Mucosa of descending colon (tissue), 3 donors: ENCODE measurements around the gene KDM2A. TPM values are rescaled to one million over a fixed set of nuclear protein-coding genes. Genes with fewer than 3 reads are reported as not detected.
A peak's percentile ranks its signal among the peaks of the same experiment; 100 is the strongest.

Source experiments
- ATAC-seq: fragments of 200-7000 bp; cut with Tn5 transposase; one replicate; pipeline ENCODE4 v1.9.1; 2020; ENCODE audit warnings: mild to moderate bottlenecking, moderate library complexity
- DNase-seq, 3 donors: peaks; one replicate each; pipeline ENCODE4 v3.0.0-alpha.2; 2020
- H3K36me3 ChIP-seq: fragments of 200-600 bp; one replicate; pipeline ENCODE4 v1.8.0; 2021; ENCODE audit warnings: low read depth, mild to moderate bottlenecking
- H3K4me1 ChIP-seq: fragments of 200-600 bp; one replicate; pipeline ENCODE4 v1.8.0; 2021; ENCODE audit warnings: low read depth, mild to moderate bottlenecking
- H3K4me3 ChIP-seq: fragments of 200-600 bp; one replicate; pipeline ENCODE4 v1.8.0; 2021; ENCODE audit warnings: mild to moderate bottlenecking
- H3K9me3 ChIP-seq: fragments of 200-600 bp; one replicate; pipeline ENCODE4 v1.8.0; 2021; ENCODE audit warnings: mild to moderate bottlenecking
- intact Hi-C, 2 donors: fragments of 100-400 bp; cut with DNase I in 1 of 2; cut with micrococcal nuclease in 1 of 2; formaldehyde crosslinking; loops; one replicate each; pipeline versions ENCODE4 v1.11.0 to v1.11.1; 2022; cut with DNase I, micrococcal nuclease
- total RNA-seq, 3 donors: library from RNA; stranded (reverse); fragmentation: NEBNext Ultra II Directional in 2 of 3; extraction: Animal tissue kit (Norgen Biotek cat#: 25700) in 2 of 3; gene quantifications; one replicate each; pipeline versions ENCODE4 v1.2.1 to v1.2.4, GENCODE V29; 2021 to 2023
- TF ChIP-seq, protein P1 (sequence below): fragments of 200-600 bp; IDR thresholded peaks from one replicate; pipeline ENCODE4 v1.8.0; 2022; ENCODE audit warnings: antibody characterized with exemption, mild to moderate bottlenecking
- donor health status: DM: no; HTN: no; CAD: no; lungs with moderate emphysema.
- donor health status: DM: no; HTN: no; CAD: no.
- donor health status: DM: no; HTN: yes; CAD: no.

KDM2A gene
- total RNA-seq, 3 donors from 2014 or later = 67.2 to 84.6 (median 77.1) TPM

DNA sequence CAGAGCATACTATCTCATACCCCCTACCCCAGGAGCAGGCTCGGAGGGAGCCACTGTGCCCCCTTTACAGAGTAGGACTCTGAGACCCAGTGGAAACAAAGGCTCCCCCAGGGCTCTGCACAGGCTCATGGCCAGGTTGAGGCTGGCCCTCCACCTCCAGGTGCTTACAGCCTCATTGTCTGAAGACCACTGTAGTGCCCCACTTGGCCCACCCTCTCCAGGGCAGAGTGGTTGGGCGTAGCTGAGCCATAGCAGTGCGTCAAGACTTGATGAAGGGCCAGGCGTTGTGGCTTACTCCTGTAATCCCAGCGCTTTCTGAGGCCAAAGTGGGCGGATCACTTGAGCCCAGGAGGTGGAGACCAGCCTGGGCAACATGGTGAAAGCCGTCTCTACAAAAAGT is 171.7 kb downstream of the KDM2A start:
- Histone ChIP-seq H3K4me1 (peaks cover 22% of the 10 kb centered on the region), H3K9me3 (peaks cover 6% of the 10 kb centered on the region), H3K4me3 (no peak overlapping the region), H3K36me3 (peaks cover under 1% of the 10 kb centered on the region)
- intact Hi-C loops = no loop called here
- DNase-seq (peak; percentile 41 to 63 (median 42)), ATAC-seq (no peak)
- TF ChIP-seq, protein P1, sequence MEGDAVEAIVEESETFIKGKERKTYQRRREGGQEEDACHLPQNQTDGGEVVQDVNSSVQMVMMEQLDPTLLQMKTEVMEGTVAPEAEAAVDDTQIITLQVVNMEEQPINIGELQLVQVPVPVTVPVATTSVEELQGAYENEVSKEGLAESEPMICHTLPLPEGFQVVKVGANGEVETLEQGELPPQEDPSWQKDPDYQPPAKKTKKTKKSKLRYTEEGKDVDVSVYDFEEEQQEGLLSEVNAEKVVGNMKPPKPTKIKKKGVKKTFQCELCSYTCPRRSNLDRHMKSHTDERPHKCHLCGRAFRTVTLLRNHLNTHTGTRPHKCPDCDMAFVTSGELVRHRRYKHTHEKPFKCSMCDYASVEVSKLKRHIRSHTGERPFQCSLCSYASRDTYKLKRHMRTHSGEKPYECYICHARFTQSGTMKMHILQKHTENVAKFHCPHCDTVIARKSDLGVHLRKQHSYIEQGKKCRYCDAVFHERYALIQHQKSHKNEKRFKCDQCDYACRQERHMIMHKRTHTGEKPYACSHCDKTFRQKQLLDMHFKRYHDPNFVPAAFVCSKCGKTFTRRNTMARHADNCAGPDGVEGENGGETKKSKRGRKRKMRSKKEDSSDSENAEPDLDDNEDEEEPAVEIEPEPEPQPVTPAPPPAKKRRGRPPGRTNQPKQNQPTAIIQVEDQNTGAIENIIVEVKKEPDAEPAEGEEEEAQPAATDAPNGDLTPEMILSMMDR = no peak

GRCh38 chr11:67291481-67292381 is 172.7 kb downstream of the KDM2A start:
- Histone ChIP-seq H3K4me3 (no peak overlapping the region), H3K36me3 (no peaks in the 10 kb centered on the region), H3K4me1 (peaks cover 22% of the 10 kb centered on the region), H3K9me3 (peaks cover 9% of the 10 kb centered on the region)
- ATAC-seq (no peak), DNase-seq (peak in 2 of 3 donors; percentile 29 to 56)
- intact Hi-C loops = no loop called here
- TF ChIP-seq, protein P1 = no peak

DNA sequence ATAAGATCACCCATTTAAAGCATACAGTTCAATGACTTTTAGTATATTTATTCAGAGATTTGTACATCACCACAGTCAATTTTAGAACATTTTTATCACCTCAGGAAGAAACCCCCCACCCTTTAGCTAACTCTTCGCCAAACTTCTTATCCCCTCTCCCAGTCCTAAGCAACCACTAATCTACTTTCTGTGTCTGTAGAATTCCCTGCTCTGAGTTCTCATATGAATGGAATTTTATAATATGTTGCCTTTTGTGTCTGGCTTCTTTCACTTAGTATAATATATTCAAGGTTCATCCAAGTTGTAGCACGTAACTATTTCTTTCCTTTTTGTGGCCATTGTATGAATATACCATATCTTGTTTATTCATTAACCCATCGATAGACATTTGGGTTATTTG is 173.6 kb downstream of the KDM2A start:
- intact Hi-C loops = no loop called here
- H3K9me3 ChIP-seq = peaks cover 9% of the 10 kb centered on the region
- ATAC-seq = no peak
- H3K4me1 ChIP-seq = peaks cover 17% of the 10 kb centered on the region
- no peak for DNase-seq
- H3K36me3 ChIP-seq = no peaks in the 10 kb centered on the region
- TF ChIP-seq, protein P1 = no peak
- H3K4me3 ChIP-seq = no peak overlapping the region

DNA sequence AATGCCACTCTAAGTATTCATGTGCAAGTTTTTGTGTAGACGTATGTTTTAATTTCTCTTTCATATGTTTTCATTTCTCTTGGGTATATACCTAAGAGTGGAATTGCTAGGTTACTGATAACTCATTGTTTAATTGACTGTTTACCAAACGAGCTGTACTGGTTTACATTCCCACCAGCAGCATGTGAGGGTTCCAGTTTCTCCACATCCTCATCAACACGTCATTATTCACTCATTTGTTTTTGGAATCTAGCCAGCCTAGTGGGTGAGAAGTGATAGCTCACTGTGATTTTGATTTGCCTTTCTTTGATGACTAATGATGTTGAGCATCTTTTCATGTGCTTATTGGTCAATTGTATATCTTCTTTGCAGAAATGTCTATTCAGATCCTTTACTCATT is 174.0 kb downstream of the KDM2A start:
- Histone ChIP-seq H3K4me3 (no peak overlapping the region), H3K9me3 (peaks cover 9% of the 10 kb centered on the region), H3K36me3 (no peaks in the 10 kb centered on the region), H3K4me1 (peaks cover 12% of the 10 kb centered on the region)
- TF ChIP-seq, protein P1 = no peak
- ATAC-seq (no peak), DNase-seq (no peak)
- intact Hi-C loops = no loop called here

- no peaks in the 10 kb centered on the region for H3K36me3 ChIP-seq
Observed at GRCh38 chr11:67295846-67296245, 176.8 kb downstream of the KDM2A start.

More at GRCh38 chr11:67295846-67296245, 176.8 kb downstream of the KDM2A start:
- no peak for ATAC-seq
- DNase-seq = no peak
- intact Hi-C loops = no loop called here
- Histone ChIP-seq H3K4me3 (no peak overlapping the region), H3K4me1 (no peaks in the 10 kb centered on the region), H3K9me3 (peaks cover 9% of the 10 kb centered on the region)
- TF ChIP-seq, protein P1 = no peak
